WERI-Rb-1 (cell line): ENCODE data around the gene TMPRSS13.
"Not testable (repeated sequence)": the region's sequence is repeated elsewhere in the genome, so short reads cannot be mapped to it uniquely, and the experiment has no call there.

Experiments
- DNase-seq: peaks from one replicate; pipeline ENCODE4 v3.0.0-alpha.2; 2020
- H3K27ac ChIP-seq: fragments of 250-450 bp; sonication (Bioruptor Pico); 2 replicates; pipeline ENCODE4 v1.5.1; 2020; ENCODE audit warnings: mild to moderate bottlenecking, moderate library complexity
- H3K27me3 ChIP-seq: fragments of 250-450 bp; sonication (Bioruptor Pico); 2 replicates; pipeline ENCODE4 v1.5.1; 2021; ENCODE audit warnings: mild to moderate bottlenecking, low read depth, moderate library complexity; ENCODE audit not compliant: insufficient read depth, severe bottlenecking
- H3K36me3 ChIP-seq: fragments of 250-450 bp; sonication (Bioruptor Pico); 2 replicates; pipeline ENCODE4 v1.5.1; 2020; ENCODE audit warnings: mild to moderate bottlenecking, moderate library complexity
- H3K4me3 ChIP-seq: 2 replicates; pipeline ENCODE4 v1.5.1; 2011; ENCODE audit warnings: low read depth, mild to moderate bottlenecking, control low read depth, low read length
- H3K9me3 ChIP-seq: fragments of 250-450 bp; sonication (Bioruptor Pico); 2 replicates; pipeline ENCODE4 v1.5.1; 2021; ENCODE audit warnings: mild to moderate bottlenecking, moderate library complexity; ENCODE audit not compliant: severe bottlenecking
- TF ChIP-seq, protein P1 (sequence below): IDR thresholded peaks from 2 replicates; pipeline ENCODE4 v1.5.1; 2011; ENCODE audit warnings: low read depth, mild to moderate bottlenecking, control low read depth, inconsistent platforms, low read length

TMPRSS13 gene

DNA sequence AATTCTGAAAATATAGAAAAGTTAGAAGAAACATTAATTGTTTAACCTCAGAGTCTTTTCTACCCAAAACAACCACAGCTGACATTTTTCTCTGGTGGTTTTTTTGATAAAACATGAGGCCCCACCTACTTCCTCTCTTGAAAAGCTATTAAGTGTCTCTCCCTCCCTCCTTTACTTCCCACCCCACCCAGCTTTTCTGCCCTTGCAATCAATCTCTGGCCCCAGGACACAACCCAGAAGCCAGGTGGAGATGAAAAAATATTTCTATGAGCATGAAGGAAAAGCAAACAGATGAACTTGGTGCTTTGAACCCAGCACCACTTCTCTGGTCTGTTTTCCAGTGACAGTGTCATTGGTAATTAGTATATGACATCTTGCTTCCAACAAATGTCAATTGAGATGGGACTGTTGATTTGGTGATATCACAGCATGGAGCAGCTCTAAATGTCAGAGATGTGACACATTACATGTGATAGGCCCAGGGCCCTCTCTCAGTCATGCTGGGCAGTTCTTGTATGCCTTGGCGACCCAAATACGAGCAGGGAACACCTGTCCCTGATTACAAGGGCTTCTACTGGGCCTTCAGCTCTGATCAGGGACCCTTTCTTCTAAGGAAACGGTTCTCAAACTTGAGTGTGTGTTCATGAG lies 23.9 kb upstream of the TMPRSS13 start:
- DNase-seq: no peak
- H3K27ac ChIP-seq: no peak overlapping the region
- no peak overlapping the region for H3K4me3 ChIP-seq
- H3K27me3 ChIP-seq: no peaks in the 10 kb centered on the region
- TF ChIP-seq, protein P1, sequence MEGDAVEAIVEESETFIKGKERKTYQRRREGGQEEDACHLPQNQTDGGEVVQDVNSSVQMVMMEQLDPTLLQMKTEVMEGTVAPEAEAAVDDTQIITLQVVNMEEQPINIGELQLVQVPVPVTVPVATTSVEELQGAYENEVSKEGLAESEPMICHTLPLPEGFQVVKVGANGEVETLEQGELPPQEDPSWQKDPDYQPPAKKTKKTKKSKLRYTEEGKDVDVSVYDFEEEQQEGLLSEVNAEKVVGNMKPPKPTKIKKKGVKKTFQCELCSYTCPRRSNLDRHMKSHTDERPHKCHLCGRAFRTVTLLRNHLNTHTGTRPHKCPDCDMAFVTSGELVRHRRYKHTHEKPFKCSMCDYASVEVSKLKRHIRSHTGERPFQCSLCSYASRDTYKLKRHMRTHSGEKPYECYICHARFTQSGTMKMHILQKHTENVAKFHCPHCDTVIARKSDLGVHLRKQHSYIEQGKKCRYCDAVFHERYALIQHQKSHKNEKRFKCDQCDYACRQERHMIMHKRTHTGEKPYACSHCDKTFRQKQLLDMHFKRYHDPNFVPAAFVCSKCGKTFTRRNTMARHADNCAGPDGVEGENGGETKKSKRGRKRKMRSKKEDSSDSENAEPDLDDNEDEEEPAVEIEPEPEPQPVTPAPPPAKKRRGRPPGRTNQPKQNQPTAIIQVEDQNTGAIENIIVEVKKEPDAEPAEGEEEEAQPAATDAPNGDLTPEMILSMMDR: no peak
- H3K36me3 ChIP-seq: no peaks in the 10 kb centered on the region
- no peaks in the 10 kb centered on the region for H3K9me3 ChIP-seq

DNA sequence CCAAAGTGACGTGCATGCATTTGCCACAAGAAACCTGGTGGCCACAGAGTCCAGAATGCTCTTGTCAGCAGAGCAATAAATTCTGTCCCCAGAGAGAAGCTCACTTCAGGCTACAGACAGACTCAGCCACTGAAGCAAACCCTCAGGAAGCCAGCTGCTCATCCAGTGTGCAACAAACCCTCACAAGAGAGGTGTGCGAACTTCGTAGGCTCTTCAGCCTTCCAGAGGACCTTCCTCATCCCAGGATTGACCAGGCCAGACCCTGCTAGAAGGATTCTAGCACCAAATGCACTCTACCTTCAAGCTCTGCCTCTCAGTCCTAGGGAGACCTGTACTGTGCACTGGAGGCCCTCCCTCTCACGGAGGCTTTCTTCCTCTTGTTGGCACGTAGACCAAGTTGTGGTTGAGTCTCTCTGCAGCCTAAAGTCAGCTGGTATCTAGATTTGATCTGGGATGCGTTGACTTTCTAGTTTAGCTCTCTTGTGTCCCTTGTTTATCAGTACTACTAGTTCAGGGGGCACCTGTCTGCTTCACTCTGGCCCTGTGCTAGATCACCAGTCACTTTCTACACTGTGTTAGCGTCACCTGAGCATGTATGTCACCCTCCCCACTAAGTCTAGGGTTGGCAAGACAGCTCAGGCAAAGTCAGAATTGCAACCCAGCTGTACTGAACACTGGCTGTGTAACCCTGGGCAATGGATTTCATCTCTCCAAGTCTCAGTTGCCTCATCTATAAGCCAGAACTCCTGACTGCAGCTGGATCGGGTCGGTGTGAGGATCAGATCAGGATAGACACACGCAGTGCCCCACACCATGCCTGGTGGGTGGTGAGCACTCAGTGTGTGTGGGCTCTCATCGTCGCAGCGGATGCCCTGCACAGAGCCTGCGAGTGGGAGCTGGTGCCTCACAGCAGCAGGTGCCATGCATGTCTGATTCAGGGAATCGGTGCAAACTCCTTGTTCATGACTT lies 22.1 kb upstream of the TMPRSS13 start:
- Histone ChIP-seq H3K36me3 (no peaks in the 10 kb centered on the region), H3K27ac (no peak overlapping the region), H3K9me3 (no peaks in the 10 kb centered on the region), H3K27me3 (no peaks in the 10 kb centered on the region), H3K4me3 (no peak overlapping the region)
- TF ChIP-seq, protein P1: no peak
- no peak for DNase-seq

DNA sequence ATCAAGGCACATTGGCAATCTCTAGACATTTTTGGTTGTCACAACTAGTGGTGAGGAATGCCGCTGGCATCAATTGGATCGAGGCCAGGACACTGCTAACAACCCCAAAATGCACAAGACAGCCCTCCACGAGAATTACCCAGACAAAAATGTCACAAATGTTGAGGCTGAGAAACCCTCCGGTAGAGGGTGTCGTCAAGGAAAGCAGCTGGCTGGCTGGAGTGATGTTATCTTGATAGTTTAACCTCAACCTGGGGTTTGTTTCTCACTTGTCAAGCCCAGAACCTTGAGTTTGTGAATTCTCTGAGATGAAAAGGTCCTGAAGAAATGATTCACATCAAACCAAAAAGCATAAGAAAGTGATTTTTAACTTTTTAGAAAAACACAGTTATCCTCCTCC lies 21.1 kb upstream of the TMPRSS13 start:
- no peak overlapping the region for H3K27ac ChIP-seq
- DNase-seq: no peak

DNA sequence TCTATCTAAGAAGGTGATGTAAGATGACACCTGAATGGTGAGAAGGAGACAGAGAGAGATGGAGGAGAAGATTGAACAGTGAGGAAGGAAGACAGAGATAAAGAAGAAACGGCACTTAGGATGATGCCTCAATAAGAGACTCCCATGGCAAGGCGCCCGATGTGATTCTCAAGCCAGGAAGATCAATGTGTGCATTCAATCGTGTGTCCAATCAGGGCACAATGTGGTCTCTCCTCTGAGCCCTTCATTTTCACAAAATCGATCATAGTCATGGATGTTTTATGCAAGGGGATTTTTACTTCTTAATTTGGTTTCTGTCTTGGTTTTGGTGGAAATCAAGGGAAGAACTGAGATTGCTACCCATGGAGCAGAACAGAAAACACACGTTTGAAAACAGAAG lies 19.9 kb upstream of the TMPRSS13 start:
- no peaks in the 10 kb centered on the region for H3K36me3 ChIP-seq
- H3K9me3 ChIP-seq: no peaks in the 10 kb centered on the region
- H3K27me3 ChIP-seq: no peaks in the 10 kb centered on the region
- H3K4me3 ChIP-seq: no peak overlapping the region
- TF ChIP-seq, protein P1: no peak
- DNase-seq: no peak
- no peak overlapping the region for H3K27ac ChIP-seq

More for the DNA sequence above, 21.1 kb upstream of the TMPRSS13 start:
- TF ChIP-seq, protein P1: no peak
- Histone ChIP-seq H3K4me3 (no peak overlapping the region), H3K9me3 (no peaks in the 10 kb centered on the region), H3K27me3 (no peaks in the 10 kb centered on the region), H3K36me3 (no peaks in the 10 kb centered on the region)

DNA sequence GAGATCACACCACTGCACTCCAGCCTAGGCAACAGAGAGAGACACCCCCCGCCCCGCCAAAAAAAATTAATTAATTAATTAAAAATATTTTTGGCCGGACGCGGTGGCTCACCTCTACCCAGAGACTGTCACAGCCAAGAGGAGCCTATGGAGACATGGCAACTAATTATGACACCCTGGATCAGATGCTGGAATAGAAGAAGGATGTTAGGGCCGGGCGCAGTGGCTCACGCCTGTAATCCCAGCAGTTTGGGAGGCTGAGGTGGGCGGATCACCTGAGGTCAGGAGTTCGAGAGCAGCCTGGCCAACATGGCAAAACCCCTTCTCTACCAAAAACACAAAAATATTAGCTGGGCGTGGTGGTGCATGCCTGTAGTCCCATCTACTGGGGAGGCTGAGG lies 19.3 kb upstream of the TMPRSS13 start:
- H3K27ac ChIP-seq, H3K4me3 ChIP-seq, H3K9me3 ChIP-seq, H3K36me3 ChIP-seq, DNase-seq, H3K27me3 ChIP-seq: not testable (repeated sequence)

DNA sequence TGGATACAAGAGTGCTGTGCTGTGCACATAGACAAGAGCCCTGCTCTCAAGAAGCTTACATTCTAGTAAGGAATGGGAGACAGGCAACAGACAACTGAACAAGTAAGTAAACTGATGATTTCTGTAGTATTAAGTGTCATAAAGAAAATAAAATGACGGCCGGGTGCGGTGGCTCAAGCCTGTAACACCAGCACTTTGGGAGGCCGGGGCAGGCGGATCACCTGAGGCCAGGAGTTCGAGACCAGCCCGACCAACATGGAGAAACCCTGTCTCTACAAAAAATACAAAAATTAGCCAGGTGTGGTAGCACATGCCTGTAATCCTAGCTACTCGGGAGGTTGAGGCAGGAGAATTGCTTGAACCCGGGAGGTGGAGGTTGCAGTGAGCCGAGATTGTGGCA lies 18.5 kb upstream of the TMPRSS13 start:
- not testable (repeated sequence) for H3K4me3 ChIP-seq, H3K27ac ChIP-seq, H3K9me3 ChIP-seq, H3K36me3 ChIP-seq, DNase-seq, H3K27me3 ChIP-seq
